ENCODE results near the gene ACOXL.

DNA sequence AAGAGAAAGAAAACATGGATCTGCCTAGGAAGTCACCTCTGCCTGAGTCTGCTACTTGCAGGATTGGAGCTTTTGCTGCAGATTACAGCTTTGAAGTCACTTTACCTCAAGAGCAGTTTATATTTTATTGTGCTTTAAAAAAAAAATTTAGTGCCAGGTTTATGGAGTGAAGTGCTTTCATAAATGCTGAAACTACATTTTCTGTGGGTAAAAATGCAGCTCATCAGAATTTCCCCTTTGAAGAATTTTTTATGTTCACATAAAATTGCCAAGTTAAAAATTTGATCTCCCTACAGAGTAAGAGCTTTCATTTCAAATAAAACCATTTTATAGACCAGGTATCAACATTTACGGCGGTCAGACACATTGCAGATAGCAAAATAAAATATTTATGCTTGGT lies 413.6 kb downstream of the ACOXL start:
- TF ChIP-seq, protein P1, sequence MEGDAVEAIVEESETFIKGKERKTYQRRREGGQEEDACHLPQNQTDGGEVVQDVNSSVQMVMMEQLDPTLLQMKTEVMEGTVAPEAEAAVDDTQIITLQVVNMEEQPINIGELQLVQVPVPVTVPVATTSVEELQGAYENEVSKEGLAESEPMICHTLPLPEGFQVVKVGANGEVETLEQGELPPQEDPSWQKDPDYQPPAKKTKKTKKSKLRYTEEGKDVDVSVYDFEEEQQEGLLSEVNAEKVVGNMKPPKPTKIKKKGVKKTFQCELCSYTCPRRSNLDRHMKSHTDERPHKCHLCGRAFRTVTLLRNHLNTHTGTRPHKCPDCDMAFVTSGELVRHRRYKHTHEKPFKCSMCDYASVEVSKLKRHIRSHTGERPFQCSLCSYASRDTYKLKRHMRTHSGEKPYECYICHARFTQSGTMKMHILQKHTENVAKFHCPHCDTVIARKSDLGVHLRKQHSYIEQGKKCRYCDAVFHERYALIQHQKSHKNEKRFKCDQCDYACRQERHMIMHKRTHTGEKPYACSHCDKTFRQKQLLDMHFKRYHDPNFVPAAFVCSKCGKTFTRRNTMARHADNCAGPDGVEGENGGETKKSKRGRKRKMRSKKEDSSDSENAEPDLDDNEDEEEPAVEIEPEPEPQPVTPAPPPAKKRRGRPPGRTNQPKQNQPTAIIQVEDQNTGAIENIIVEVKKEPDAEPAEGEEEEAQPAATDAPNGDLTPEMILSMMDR (IDR thresholded peaks at IDR 0.05) = no peak
- no peak for TF ChIP-seq POLR2A (IDR thresholded peaks at IDR 0.05)
